Measurements from ENCODE around the gene SLC6A16.
"Not testable (repeated sequence)": the region's sequence is repeated elsewhere in the genome, so short reads cannot be mapped to it uniquely, and the experiment has no call there.

Gene SLC6A16

GRCh38 chr19:49332691-49333417 is 7.9 kb upstream of the SLC6A16 start:
- DNase-seq (ENCODE audit: insufficient read length, low spot score); FAIRE-seq: not testable (repeated sequence)

GRCh38 chr19:49331616-49332055 is 6.6 kb upstream of the SLC6A16 start:
- peak; percentile 59 for DNase-seq (ENCODE audit: insufficient read length, low spot score)
- FAIRE-seq, result peak; percentile 96

- FAIRE-seq; DNase-seq (ENCODE audit: insufficient read length, low spot score): not testable (repeated sequence)
These were observed 6.2 kb upstream of the SLC6A16 start for GRCh38 chr19:49331187-49331586.

- no peak for DNase-seq (ENCODE audit: insufficient read length, low spot score)
- peak; percentile 74 for FAIRE-seq
These were observed 3.8 kb upstream of the SLC6A16 start for GRCh38 chr19:49328741-49329140.

GRCh38 chr19:49327878-49328544 is 3.0 kb upstream of the SLC6A16 start:
- FAIRE-seq (no peak), DNase-seq (ENCODE audit: insufficient read length, low spot score) (no peak)

GRCh38 chr19:49326165-49326704 is 1.2 kb upstream of the SLC6A16 start:
- FAIRE-seq (peak; percentile 86), DNase-seq (ENCODE audit: insufficient read length, low spot score) (no peak)

GRCh38 chr19:49325756-49326155 is 765 bp upstream of the SLC6A16 start:
- not testable (repeated sequence) for DNase-seq (ENCODE audit: insufficient read length, low spot score); FAIRE-seq

GRCh38 chr19:49318296-49318695 is 6.7 kb downstream of the SLC6A16 start:
- FAIRE-seq, result no peak
- no peak for DNase-seq (ENCODE audit: insufficient read length, low spot score)

GRCh38 chr19:49316284-49316683 is 8.7 kb downstream of the SLC6A16 start:
- DNase-seq (ENCODE audit: insufficient read length, low spot score) (no peak), FAIRE-seq (peak; percentile 76)

GRCh38 chr19:49315111-49315510 is 9.9 kb downstream of the SLC6A16 start:
- no peak for FAIRE-seq
- no peak for DNase-seq (ENCODE audit: insufficient read length, low spot score)

GRCh38 chr19:49309087-49309486 is 15.9 kb downstream of the SLC6A16 start:
- no peak for DNase-seq (ENCODE audit: insufficient read length, low spot score)
- no peak for FAIRE-seq

- not testable (repeated sequence) for DNase-seq (ENCODE audit: insufficient read length, low spot score); FAIRE-seq
These were observed 18.3 kb downstream of the SLC6A16 start for GRCh38 chr19:49306734-49307133.

- no peak for DNase-seq (ENCODE audit: insufficient read length, low spot score)
- FAIRE-seq, result no peak
These were observed 23.1 kb downstream of the SLC6A16 start for GRCh38 chr19:49301866-49302252.

- DNase-seq (ENCODE audit: insufficient read length, low spot score) (peak; percentile 72), FAIRE-seq (peak; percentile 93)
These were observed 23.7 kb downstream of the SLC6A16 start for GRCh38 chr19:49301165-49301865.

GRCh38 chr19:49298653-49299052 is 26.3 kb downstream of the SLC6A16 start:
- FAIRE-seq; DNase-seq (ENCODE audit: insufficient read length, low spot score): not testable (repeated sequence)

GRCh38 chr19:49297403-49297802 is 27.6 kb downstream of the SLC6A16 start:
- FAIRE-seq (no peak), DNase-seq (ENCODE audit: insufficient read length, low spot score) (no peak)

GRCh38 chr19:49295208-49295880 is 29.6 kb downstream of the SLC6A16 start:
- no peak for DNase-seq (ENCODE audit: insufficient read length, low spot score)
- no peak for FAIRE-seq

- no peak for DNase-seq (ENCODE audit: insufficient read length, low spot score)
- no peak for FAIRE-seq
These were observed 30.6 kb downstream of the SLC6A16 start for GRCh38 chr19:49294401-49294800.

GRCh38 chr19:49290517-49290916 is 34.5 kb downstream of the SLC6A16 start:
- DNase-seq (ENCODE audit: insufficient read length, low spot score) (no peak), FAIRE-seq (no peak)

- not testable (repeated sequence) for DNase-seq (ENCODE audit: insufficient read length, low spot score); FAIRE-seq
These were observed 35.7 kb downstream of the SLC6A16 start for GRCh38 chr19:49289286-49289685.

Measured in GM19239 (cell line).